HepG2 (cell line): Measurements from ENCODE around the gene UBE2S. TPM values are rescaled to one million over a fixed set of nuclear protein-coding genes. Genes with fewer than 3 reads are reported as not detected.
A peak's percentile ranks its signal among the peaks of the same experiment; 100 is the strongest.

Source experiments
- ATF7-NPFF ChIP-seq: sonication (generic); formaldehyde crosslinking; IDR thresholded peaks from 2 replicates; pipeline ENCODE4 v1.8.1; 2023; ENCODE audit warnings: mild to moderate bottlenecking, low read depth, missing genetic modification reagents, moderate library complexity
- FOXM1 ChIP-seq: sonication (generic); formaldehyde crosslinking; IDR thresholded peaks from 2 replicates; pipeline ENCODE4 v1.5.0; 2020; ENCODE audit warnings: missing genetic modification reagents
- GATA4 ChIP-seq: sonication (generic); IDR thresholded peaks from 2 replicates; pipeline ENCODE4 v1.6.1; 2016; ENCODE audit warnings: antibody characterized with exemption, low read depth, borderline replicate concordance
- HNF4G ChIP-seq, 2 experiments: sonication (generic) in 1 of 2; formaldehyde crosslinking in 1 of 2; IDR thresholded peaks; 2 replicates each; pipeline versions ENCODE4 v1.4.0 to v1.6.1; 2011 to 2020; ENCODE audit warnings: borderline replicate concordance in 2 of 2, low read depth in 2 of 2, mild to moderate bottlenecking in 2 of 2, low read length in 1 of 2, missing genetic modification reagents in 1 of 2, moderate library complexity in 1 of 2
- JUN ChIP-seq: sonication (generic); formaldehyde crosslinking; IDR thresholded peaks from 2 replicates; pipeline ENCODE4 v1.4.0; 2020; ENCODE audit warnings: mild to moderate bottlenecking, missing genetic modification reagents
- MBD4 ChIP-seq: IDR thresholded peaks from 2 replicates; pipeline ENCODE4 v1.6.1; 2012; ENCODE audit warnings: low read length, inconsistent platforms, borderline replicate concordance
- PCBP2 ChIP-seq: fragments of 200-400 bp; formaldehyde crosslinking; optimal IDR thresholded peaks from 2 replicates; pipeline ENCODE3; 2018; ENCODE audit warnings: low read length, low read depth; ENCODE audit not compliant: poor library complexity, severe bottlenecking
- RCOR2 ChIP-seq: IDR thresholded peaks from 2 replicates; pipeline ENCODE4 v1.6.1; 2016; ENCODE audit warnings: missing biosample characterization, missing genetic modification reagents
- REPIN1 ChIP-seq: sonication (generic); formaldehyde crosslinking; IDR thresholded peaks from 2 replicates; pipeline ENCODE4 v1.8.0; 2022; ENCODE audit warnings: missing genetic modification reagents, low read depth, mild to moderate bottlenecking, borderline replicate concordance
- SMAD9 ChIP-seq: sonication (generic); formaldehyde crosslinking; IDR thresholded peaks from 2 replicates; pipeline ENCODE4 v1.5.1; 2020; ENCODE audit warnings: mild to moderate bottlenecking, missing genetic modification reagents
- SP140L ChIP-seq: sonication (generic); formaldehyde crosslinking; IDR thresholded peaks from 2 replicates; pipeline ENCODE4 v1.4.0; 2020; ENCODE audit warnings: missing genetic modification reagents, borderline replicate concordance
- SRSF4 ChIP-seq: fragments of 200-400 bp; formaldehyde crosslinking; IDR thresholded peaks from one replicate; pipeline ENCODE4 v1.6.1; 2018; ENCODE audit warnings: mild to moderate bottlenecking, low read depth, low read length, moderate library complexity; ENCODE audit not compliant: poor library complexity, severe bottlenecking
- TCF7L2 ChIP-seq: IDR thresholded peaks from 2 replicates; pipeline ENCODE4 v1.6.1; 2011; ENCODE audit warnings: mild to moderate bottlenecking, low read depth, low read length, moderate library complexity
- ZMAT3 ChIP-seq: sonication (generic); formaldehyde crosslinking; conservative IDR thresholded peaks from 2 replicates; pipeline ENCODE4 v1.7.0; 2021; ENCODE audit warnings: missing genetic modification reagents
- ZNF10 ChIP-seq: sonication (generic); formaldehyde crosslinking; IDR thresholded peaks from 2 replicates; pipeline ENCODE4 v1.4.0; 2020; ENCODE audit warnings: mild to moderate bottlenecking, low read depth, missing genetic modification reagents, borderline replicate concordance
- ZNF124 ChIP-seq: sonication (generic); formaldehyde crosslinking; IDR thresholded peaks from 2 replicates; pipeline ENCODE4 v1.4.0; 2020; ENCODE audit warnings: missing genetic modification reagents
- ZNF136 ChIP-seq: sonication (generic); formaldehyde crosslinking; IDR thresholded peaks from 2 replicates; pipeline ENCODE4 v1.8.1; 2022; ENCODE audit warnings: low read depth, mild to moderate bottlenecking, moderate library complexity, missing genetic modification reagents
- ZNF20 ChIP-seq: sonication (generic); formaldehyde crosslinking; IDR thresholded peaks from 2 replicates; pipeline ENCODE4 v1.4.0; 2020; ENCODE audit warnings: mild to moderate bottlenecking, moderate library complexity, missing genetic modification reagents
- ZNF709 ChIP-seq: sonication (generic); formaldehyde crosslinking; IDR thresholded peaks from 2 replicates; pipeline ENCODE4 v1.5.0; 2020; ENCODE audit warnings: mild to moderate bottlenecking, missing genetic modification reagents
- ZNF776 ChIP-seq: sonication (generic); formaldehyde crosslinking; IDR thresholded peaks from 2 replicates; pipeline ENCODE4 v1.4.0; 2020; ENCODE audit warnings: mild to moderate bottlenecking, missing genetic modification reagents
- ZNF839 ChIP-seq: sonication (generic); formaldehyde crosslinking; IDR thresholded peaks from 2 replicates; pipeline ENCODE4 v1.4.0; 2020; ENCODE audit warnings: missing genetic modification reagents, mild to moderate bottlenecking, borderline replicate concordance
- polyA plus RNA-seq, 8 experiments: library from polyadenylated mRNA; depleted of rRNA in 3 of 8; stranded (reverse) in 7 of 8; unstranded in 1 of 8; fragments of >200 nt; fragmentation: Illumina TruSeq in 4 of 8; extraction: Trizol in 4 of 8; gene quantifications; 2 replicates each; pipeline versions ENCODE4 v1.2.1 to v1.2.3, GENCODE V29; 2011 to 2016; ENCODE audit warnings: low read depth in 4 of 8, missing spikeins in 1 of 8, mixed read lengths in 1 of 8; ENCODE audit not compliant: insufficient read depth in 1 of 8
- total RNA-seq, 5 experiments: library from RNA; depleted of rRNA; stranded (reverse); fragments of >200 nt; fragmentation: Illumina TruSeq; extraction: Trizol; gene quantifications; 2 replicates each; pipeline ENCODE4 v1.2.3, GENCODE V29; 2016; ENCODE audit warnings: low read depth in 1 of 5
- TF ChIP-seq, protein P1 (sequence below): sonication (generic); formaldehyde crosslinking; IDR thresholded peaks from one replicate; pipeline ENCODE4 v1.5.1; 2020; ENCODE audit warnings: mild to moderate bottlenecking, missing genetic modification reagents; ENCODE audit errors: not compliant biosample characterization

Gene UBE2S
- total and polyA plus RNA-seq, 2 of the 13 experiments (the other 11 are each of a cell fraction or from before 2014, with no cell fraction given): 32.2 to 39.3 TPM

DNA sequence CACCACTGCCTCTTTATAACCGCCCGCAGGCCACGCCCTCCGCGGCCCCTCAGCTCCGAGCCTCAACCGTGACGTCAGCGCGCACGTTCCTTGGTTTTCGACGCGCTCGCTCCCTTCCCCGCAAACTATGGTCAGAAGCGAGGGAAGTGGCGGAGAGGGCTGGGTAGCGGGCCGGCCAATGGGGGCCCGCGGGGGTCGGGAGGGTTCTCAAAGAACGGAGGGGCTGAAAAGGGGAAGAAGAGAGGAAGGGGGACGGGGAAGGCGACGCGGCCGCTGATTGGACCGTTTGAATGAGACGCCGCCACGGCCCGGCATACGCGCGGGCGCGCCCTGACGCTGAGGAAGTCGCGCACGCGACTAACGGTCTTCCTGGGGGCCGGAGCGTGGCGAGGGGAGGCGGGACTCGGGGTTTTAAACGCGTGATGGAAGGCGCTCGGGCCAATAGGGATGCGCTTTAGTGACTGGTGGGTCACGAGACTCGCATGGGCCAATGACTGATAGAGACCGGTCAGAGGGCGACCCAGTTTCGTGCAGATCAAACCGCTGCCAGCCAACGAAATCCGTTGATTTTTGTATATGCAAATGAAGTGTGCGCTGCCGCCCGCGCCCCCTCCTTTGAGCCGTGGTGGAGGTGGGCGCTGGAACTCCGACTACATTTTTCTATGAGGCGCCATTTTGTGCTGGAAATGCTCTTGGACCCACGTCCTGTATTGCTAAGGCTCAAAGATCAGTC, 378 bp upstream of the UBE2S start (continued):
- TF ChIP-seq SP140L (CRISPR knock-in tag): 0 out of 2 replicates have a peak, but pooled peaks have one; percentile 24
- no peak for TF ChIP-seq SRSF4
- no peak for TF ChIP-seq ZNF136 (CRISPR knock-in tag)
- TF ChIP-seq SMAD9 (CRISPR knock-in tag): no peak
- no peak for TF ChIP-seq MBD4
- no peak; the same call in 1 of the 2 replicates for TF ChIP-seq ZNF124 (CRISPR knock-in tag)
- no peak for TF ChIP-seq GATA4
- TF ChIP-seq ZNF10 (CRISPR knock-in tag): no peak
- TF ChIP-seq TCF7L2: no peak
- TF ChIP-seq JUN (CRISPR knock-in tag): 0 out of 2 replicates have a peak, but pooled peaks have one; percentile 52
- TF ChIP-seq HNF4G (IDR thresholded peaks at IDR 0.05; ENCODE audit: borderline replicate concordance, low read depth, low read length): no peak
- TF ChIP-seq HNF4G (CRISPR knock-in tag; IDR thresholded peaks at IDR 0.05; ENCODE audit: borderline replicate concordance, low read depth): no peak
- no peak for TF ChIP-seq REPIN1 (CRISPR knock-in tag)
- TF ChIP-seq ZNF709: no peak
- TF ChIP-seq RCOR2: no peak
- TF ChIP-seq ZNF20 (CRISPR knock-in tag): no peak
- TF ChIP-seq ZNF839: no peak
- TF ChIP-seq, protein P1, sequence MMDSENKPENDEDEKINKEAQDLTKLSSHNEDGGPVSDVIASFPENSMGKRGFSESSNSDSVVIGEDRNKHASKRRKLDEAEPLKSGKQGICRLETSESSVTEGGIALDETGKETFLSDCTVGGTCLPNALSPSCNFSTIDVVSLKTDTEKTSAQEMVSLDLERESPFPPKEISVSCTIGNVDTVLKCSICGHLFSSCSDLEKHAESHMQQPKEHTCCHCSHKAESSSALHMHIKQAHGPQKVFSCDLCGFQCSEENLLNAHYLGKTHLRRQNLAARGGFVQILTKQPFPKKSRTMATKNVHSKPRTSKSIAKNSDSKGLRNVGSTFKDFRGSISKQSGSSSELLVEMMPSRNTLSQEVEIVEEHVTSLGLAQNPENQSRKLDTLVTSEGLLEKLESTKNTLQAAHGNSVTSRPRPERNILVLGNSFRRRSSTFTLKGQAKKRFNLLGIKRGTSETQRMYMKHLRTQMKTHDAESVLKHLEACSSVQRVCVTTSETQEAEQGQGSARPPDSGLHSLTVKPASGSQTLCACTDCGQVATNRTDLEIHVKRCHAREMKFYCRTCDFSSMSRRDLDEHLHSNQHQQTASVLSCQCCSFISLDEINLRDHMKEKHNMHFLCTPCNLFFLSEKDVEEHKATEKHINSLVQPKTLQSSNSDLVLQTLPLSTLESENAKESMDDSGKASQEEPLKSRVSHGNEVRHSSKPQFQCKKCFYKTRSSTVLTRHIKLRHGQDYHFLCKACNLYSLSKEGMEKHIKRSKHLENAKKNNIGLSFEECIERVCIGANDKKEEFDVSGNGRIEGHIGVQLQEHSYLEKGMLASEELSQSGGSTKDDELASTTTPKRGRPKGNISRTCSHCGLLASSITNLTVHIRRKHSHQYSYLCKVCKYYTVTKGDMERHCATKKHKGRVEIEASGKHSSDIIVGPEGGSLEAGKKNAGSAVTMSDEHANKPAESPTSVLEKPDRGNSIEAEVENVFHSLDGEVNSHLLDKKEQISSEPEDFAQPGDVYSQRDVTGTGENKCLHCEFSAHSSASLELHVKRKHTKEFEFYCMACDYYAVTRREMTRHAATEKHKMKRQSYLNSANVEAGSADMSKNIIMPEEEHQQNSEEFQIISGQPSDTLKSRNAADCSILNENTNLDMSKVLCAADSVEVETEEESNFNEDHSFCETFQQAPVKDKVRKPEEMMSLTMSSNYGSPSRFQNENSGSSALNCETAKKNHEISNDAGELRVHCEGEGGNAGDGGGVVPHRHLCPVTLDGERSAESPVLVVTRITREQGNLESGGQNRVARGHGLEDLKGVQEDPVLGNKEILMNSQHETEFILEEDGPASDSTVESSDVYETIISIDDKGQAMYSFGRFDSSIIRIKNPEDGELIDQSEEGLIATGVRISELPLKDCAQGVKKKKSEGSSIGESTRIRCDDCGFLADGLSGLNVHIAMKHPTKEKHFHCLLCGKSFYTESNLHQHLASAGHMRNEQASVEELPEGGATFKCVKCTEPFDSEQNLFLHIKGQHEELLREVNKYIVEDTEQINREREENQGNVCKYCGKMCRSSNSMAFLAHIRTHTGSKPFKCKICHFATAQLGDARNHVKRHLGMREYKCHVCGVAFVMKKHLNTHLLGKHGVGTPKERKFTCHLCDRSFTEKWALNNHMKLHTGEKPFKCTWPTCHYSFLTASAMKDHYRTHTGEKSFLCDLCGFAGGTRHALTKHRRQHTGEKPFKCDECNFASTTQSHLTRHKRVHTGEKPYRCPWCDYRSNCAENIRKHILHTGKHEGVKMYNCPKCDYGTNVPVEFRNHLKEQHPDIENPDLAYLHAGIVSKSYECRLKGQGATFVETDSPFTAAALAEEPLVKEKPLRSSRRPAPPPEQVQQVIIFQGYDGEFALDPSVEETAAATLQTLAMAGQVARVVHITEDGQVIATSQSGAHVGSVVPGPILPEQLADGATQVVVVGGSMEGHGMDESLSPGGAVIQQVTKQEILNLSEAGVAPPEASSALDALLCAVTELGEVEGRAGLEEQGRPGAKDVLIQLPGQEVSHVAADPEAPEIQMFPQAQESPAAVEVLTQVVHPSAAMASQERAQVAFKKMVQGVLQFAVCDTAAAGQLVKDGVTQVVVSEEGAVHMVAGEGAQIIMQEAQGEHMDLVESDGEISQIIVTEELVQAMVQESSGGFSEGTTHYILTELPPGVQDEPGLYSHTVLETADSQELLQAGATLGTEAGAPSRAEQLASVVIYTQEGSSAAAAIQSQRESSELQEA (CRISPR knock-in tag): no peak
- no peak for TF ChIP-seq PCBP2
- peak; percentile 40; the same call in 1 of the 2 replicates for TF ChIP-seq ZMAT3
- peak; percentile 14 for TF ChIP-seq ZNF776 (CRISPR knock-in tag)
- peak; percentile 83; the same call in 1 of the 2 replicates for TF ChIP-seq ATF7-NPFF (CRISPR knock-in tag)
- no peak for TF ChIP-seq FOXM1 (CRISPR knock-in tag)
